ENCODE data around the gene FKBP14. TPM values are rescaled to one million over a fixed set of nuclear protein-coding genes. Genes with fewer than 3 reads are reported as not detected.
A peak's percentile ranks its signal among the peaks of the same experiment; 100 is the strongest.

The FKBP14 gene
- total RNA-seq, 2 donors from 2014 or later: 14.3 to 17.6 TPM

DNA sequence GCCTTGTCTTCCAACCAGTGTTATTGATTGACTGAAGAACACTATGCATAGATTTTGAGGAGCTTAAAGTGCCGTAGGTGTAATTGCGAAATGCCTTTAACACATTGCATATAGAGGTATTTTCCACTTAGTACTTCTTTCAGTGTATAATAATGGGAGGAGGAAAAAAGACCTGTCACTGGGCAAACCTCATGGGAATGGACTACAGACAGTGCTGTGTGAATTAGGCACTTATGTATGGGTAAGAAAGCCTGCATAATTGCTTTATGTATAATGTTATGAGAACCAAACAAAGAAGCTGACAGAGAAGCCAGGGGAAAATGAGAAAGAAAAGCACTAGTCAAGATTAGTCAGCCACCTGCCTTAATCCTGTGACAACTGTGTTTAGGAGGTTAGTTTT lies 24.5 kb downstream of the FKBP14 start:
- DNase-seq (no peak), ATAC-seq (no peak)
- intact Hi-C loops (cut with DNase I): no loop called here

DNA sequence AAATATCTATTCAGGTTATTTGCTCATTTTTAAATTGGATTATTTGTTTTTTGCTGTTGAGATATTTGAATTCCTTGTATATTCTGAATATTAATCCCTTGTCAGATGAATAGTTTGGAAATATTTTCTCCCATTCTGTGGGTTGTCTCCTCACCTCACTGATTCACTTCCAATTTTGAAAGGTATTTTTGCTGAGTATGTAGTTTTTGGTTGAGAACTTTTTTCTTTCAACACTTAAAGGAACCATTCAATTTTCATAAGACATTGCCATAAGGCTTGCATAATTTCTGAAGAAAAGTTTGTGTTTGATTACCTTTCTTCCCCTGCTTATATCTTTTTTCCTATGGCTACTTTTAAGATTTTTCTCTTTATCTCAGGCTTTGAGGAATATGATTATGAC lies 28.0 kb downstream of the FKBP14 start:
- no peak for DNase-seq
- ATAC-seq: no peak
- intact Hi-C loops (cut with DNase I): no loop called here

DNA sequence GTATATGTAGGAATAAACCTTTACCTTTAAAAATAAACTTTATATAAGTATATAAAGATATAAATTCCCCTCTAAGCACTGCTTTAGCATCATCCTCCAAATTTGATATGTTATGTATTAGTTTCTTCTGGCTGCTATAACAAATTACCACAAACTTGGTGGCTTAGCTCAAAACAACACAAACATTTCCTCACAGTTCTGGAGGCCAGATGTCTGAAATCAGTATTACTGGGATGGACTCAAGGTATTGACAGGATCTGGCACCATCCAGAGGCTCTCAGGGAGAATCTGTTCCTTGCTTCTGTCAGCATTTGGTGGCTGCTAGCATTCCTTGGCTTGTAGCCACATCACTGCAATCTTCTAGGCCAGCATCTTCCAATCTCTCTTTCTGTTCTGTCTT lies 30.2 kb downstream of the FKBP14 start:
- DNase-seq: no peak
- intact Hi-C loops (cut with DNase I): no loop called here
- no peak for ATAC-seq

DNA sequence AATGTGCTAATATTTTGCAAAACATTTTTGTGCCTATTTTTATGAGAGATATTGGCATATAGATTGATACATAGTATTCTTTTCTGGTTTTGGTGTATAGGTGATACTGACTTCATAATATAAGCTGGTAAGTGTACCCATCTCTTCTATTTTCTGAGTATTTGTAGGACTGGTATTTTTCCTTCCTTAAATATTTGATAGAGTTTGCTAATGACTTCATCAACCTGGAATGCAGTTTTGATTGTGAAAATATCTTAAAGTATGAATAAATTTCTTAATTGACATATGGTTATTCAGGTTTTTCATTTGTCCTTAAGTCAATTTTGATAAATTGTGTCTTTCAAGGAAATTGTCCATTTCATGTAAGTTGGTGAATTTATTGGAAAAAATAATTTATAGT lies 30.9 kb downstream of the FKBP14 start:
- intact Hi-C loops (cut with DNase I): no loop called here
- DNase-seq (no peak), ATAC-seq (no peak)

DNA sequence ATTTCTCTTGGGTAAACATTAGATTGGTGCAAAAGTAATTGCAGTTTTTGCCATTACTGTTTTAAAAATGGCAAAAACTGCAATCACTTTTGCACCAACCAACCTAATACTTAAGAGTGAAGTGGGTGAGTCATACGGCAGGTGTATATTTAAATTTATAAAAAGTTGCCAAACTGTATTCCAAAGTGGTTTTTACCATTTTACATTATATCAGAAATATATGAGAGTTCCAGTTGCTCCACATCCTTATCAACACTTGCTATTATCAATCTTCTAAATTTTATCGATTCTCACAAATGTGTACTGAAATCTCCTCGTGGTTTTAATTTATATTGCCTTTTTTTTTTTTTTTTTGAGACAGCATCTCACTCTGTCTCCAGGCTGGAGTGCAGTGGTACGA lies 33.4 kb downstream of the FKBP14 start:
- intact Hi-C loops (cut with DNase I): no loop called here
- ATAC-seq: no peak
- DNase-seq: no peak

DNA sequence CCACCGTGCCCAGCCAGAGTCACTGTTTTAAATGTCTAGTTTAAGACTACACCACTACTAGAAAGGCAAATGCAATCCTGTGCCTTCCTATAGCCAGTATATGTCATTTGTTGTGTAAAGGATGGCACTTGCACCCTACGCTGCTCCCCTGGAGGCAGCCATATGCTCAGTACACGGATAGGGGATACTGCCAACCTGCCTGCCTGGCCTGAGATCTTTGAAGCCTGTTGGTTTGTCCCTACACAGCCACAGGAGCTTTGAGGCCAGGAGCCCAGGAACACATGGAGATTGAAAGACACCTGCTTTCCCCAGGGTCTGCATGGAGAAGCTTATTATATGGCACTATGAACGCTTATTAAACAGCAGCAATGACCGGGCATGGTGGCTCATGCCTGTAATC lies 34.6 kb downstream of the FKBP14 start:
- intact Hi-C loops (cut with DNase I): no loop called here
- no peak for DNase-seq
- ATAC-seq: no peak

DNA sequence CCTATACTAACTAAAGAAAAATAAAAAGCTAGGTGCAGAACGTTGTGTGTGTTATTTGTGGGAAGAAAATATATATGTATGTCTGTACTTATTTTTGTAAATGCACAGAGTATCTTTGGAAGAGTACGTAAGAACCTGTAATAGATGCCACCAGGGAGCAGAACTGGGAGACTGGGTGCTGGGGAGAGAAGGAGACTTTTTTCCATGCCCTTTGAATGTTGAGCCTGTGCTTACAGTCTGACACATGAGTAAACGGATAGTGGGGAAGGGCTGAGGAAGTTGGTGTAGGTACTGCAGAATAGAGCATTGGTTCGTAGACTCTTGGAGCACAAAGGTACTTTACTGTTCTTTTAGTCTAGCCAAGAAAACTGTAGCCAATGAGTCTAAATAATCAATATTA lies 35.6 kb downstream of the FKBP14 start:
- intact Hi-C loops (cut with DNase I): no loop called here
- no peak for ATAC-seq
- no peak for DNase-seq

DNA sequence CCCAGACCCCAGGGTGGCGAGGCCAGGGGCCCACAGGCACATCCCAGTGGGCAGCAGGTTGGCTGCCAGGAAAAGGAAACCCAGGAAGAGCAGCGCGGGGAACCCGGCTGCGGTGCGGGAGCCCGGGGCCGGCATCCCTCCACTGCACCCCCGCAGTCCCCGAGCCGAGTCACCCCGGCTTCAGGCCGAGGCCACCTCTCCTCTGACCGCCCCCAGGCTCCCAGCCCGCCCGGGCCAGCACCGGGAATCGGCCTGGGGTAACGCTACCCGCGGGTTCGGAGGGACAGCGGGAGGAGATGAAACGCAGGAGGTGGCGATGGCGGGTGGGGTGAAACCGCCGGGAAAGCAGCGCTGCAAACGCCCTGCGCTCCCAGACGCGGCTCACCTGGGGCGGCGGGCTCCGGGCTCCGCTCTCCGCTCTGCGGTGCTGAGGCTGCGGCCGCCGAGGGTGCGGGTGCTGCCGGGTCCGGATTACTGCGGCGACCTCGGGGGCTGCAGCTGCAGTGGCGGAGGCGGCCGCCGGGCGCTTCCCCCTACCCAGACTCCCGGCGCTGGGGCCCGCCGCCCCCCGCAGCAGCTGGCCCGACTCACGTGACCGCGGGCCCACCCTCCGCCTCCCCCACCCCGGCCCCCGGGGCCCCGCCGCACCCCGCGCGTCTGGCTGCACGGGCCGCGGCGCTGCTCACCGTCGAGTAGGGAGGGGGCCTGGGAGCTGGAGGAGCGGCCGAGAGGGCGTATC lies 37.1 kb downstream of the FKBP14 start, which contains the start of gene SCRN1:
Gene SCRN1, minus strand, starts transcription at position 545 of the 739 bp plus-strand sequence. CDS start 20,734 bp downstream, outside the sequence.
- intact Hi-C loops (cut with DNase I): no loop called here
- ATAC-seq: peak; percentile 73 to 76

DNA sequence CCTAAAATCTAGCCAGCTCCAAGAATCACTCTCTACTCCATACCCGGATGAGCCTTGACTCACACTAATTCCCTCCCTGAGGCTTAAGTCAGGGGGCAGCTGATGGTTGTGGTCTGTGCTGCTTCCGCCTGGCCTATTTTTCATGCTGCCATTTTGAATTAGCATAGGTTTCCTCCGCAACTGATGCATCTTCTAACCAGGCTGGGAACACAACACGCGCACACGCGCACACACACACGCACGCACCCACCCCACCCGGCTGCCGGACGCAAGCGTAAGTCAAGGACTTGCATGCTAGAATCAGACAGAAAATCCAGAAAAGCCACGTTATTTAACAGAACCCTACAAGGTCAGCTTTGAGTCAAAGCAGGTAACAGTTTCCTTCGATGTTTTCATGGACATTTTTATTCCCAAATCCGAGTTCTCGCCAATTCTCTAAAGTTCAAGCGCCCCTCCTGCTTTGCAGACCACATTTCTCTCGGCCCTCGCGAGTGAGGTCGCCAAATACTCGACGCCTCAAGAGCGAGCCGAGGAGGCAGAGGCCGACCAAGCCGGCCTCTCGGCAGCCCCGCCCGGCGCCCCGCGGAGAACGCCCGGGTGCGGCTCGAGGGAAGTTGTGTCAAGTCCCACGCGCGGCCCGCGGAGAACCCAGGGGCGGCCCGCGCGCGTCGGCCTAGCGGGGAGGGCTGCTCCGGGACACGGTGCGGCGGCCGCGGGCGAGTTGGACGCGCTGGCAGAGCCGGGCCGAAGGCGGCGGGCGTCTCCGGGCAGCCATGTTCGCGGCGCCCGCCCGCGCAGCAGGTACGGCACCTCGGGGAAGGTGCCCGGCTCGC lies 37.9 kb downstream of the FKBP14 start:
- DNase-seq (peak; percentile 57), ATAC-seq (peak; percentile 74 to 75)
- intact Hi-C loops (cut with DNase I): no loop called here

More for the DNA sequence above, 37.1 kb downstream of the FKBP14 start, which contains the start of gene SCRN1:
- DNase-seq: peak; percentile 50

DNA sequence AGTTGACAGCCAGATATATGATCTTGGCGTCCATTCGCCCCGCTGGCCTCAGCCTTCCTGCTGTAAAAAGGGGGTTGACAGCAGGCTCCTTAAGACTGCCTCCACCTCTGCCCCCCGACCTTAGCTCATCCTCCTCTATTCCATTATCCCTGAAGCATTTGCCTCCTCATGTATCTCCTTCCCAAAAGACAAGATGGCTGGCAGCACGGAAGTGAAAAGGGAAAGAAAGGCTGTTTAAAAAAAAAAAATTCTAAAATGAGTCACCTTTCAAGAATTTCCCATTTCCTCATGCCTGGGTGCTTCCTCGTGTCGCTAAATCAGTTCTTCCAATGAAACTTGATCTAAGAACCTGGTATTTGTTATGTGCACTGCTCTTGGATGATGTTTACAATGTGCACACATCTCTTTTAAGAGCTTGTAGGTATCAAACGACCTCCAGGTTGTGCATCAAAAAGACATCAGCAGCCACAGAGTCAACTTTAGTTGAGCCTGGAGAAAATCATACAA lies 38.6 kb downstream of the FKBP14 start:
- intact Hi-C loops (cut with DNase I): no loop called here
- peak in 1 of 2 donors; percentile 11 for ATAC-seq
- DNase-seq: no peak

DNA sequence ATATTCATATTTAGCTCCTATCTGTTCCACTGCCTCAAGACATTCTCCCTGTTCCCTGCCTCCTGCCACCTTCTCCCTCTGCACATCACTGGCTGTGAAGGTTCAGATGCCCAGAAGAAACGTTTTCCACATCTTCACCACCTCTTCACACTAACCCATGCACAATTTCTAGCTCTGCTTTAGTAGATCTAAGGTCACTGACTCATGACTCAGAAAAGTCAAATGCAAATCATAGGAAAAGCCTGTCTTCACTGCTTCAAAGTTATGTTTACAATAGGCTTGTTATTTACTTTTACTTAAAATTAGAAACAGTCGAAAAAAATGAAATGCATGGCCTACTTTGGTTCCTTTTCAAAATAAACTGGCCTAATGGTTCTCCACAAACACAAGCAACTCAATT lies 39.4 kb downstream of the FKBP14 start:
- ATAC-seq (no peak), DNase-seq (no peak)
- intact Hi-C loops (cut with DNase I): no loop called here

DNA sequence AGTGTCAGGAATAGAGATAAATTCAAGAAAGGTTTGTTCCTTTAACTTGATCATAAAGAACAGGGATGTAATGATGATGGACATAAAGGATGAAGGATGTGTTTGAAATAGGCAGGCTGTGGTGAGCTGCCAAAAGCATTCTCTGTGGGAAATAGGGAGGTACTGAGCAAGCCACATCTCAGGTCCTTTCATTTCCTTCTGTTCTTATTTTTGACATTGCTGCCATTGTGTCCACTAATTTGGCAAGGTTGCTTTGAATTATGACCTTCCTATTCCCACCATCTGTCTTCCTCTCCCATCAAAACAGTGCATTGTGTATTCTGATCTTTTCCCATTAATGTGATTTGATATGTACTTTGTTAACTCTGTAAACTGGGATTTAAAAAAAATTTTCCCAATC lies 46.4 kb downstream of the FKBP14 start:
- no peak for ATAC-seq
- DNase-seq: no peak
- intact Hi-C loops (cut with DNase I): no loop called here

DNA sequence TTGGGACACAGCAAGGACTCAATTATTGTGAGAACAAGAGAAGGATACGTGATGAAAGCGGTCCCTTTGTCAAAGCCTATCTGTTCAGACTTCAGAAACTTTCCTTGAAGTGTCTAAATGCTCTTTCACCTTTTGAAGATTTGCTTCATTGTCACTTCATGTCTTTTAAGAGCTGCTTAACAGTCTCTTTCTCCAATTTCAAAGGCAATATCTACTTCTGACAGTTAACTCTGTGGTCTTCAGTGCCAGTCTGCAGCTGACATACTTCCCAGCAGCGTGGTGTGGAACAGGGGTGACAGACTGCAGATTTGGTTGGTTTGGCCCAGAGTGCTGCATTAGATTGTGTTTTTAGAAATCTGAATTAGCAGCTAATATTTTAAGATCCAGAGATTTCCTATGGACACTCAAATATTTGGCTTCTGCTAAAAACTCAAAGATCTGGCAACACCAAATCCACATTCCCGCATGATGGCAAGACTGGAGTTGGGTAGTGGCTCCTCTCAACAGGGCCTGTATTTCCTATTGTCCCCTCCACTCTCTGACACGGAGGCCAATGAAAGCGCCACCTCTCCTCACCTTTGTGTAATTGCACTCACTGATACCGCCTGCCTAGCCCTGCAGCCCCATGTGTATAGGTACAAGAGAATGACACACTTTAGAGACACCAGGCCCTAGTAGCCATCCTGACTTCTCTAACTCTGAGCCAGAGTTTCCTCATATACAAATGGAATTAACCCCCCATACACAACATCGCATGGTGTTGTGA lies 48.4 kb downstream of the FKBP14 start:
- no peak for ATAC-seq
- DNase-seq: no peak
- intact Hi-C loops (cut with DNase I): no loop called here

DNA sequence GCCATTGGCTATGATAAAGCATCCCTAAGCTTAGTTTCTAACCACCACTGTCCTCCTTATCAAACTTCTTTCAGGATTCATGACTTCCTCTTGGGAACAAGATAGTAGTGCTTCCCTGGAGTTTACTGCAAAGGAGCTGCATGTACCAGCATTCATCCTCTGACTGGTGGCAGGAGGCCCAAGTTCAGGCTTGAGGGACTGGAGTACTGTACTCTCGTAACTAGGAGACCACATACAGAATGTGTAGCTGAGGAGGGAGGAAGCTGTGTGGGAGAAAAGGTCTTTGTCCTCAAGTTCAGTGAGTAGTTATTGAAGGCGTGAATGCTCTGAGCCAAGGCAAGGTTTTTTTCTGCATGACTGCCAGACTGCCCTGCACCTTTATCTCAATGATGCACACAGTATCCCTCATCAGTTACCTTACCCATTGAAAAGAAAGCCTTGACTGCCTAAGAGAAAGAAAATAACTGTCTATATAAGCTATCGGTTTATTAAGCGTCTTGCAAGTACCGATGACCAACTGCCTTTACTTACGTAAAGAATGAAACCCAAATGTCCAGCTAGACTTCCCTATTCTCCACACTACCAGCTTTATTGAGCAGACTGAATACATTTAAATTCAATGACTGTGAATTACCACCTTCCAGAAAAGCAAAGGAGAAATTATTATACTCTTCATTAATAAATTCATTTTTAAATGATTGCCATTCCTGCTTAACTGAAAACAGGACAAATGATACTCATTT lies 49.7 kb downstream of the FKBP14 start:
- ATAC-seq: peak in 1 of 2 donors; percentile 82
- intact Hi-C loops (cut with DNase I): no loop called here
- no peak for DNase-seq

DNA sequence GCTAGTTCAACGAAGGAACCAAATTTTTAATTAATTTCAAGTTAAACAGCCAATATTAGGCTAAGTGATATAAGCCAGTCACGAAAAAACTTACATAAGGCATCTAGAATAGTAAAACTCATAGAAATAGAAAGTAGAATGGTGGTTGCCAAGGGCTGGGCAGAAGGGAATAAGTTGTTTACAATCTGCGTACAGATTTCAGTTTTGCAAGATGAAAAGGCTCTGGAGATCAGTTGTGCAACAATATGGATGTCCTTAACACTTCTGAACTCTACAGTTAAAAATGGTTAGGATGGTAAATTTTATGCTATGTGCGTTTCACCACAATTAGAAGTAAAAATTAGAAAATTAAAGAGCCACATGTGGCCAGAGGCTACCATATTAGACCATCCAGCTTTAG lies 50.2 kb downstream of the FKBP14 start:
- DNase-seq: no peak
- ATAC-seq: peak; percentile 38 to 53
- intact Hi-C loops (cut with DNase I): no loop called here

DNA sequence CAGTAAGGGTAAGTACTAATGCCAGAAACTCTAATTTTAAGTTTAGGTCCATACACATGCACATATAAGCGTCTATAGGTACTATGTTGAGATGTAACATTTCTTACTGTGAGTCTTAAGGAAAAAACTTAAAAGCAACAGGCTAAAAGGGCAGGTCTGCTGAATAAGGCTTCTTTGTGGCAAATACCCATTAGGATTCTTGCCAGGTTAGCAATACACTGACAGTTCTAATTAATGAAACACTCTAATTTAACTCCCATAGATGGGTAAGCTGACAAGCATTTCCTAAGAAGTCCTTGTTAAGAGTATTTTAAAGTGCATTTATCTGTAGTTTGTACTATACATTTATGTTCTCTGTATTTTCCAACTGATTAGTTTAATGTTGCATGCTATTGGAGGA lies 50.9 kb downstream of the FKBP14 start:
- ATAC-seq: no peak
- intact Hi-C loops (cut with DNase I): no loop called here
- no peak for DNase-seq

DNA sequence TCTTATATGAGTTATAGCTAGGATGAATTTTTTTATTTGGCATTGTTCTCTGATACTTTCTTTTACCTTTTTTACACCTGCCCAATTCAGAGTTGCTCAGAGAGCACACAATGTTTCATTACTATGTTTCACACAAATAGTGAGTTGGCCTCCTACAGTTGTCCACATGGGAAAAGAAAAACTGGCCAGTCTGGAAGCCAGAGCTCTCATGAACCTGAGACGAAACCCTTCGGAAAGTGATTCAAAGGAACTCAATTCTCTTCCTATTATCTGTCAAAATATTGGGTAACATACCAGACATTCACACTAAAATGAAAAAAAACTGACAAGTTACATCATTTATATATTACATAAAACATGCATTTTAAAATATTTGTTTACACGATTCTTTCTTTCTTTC lies 52.2 kb downstream of the FKBP14 start:
- ATAC-seq (no peak), DNase-seq (no peak)
- intact Hi-C loops (cut with DNase I): no loop called here

DNA sequence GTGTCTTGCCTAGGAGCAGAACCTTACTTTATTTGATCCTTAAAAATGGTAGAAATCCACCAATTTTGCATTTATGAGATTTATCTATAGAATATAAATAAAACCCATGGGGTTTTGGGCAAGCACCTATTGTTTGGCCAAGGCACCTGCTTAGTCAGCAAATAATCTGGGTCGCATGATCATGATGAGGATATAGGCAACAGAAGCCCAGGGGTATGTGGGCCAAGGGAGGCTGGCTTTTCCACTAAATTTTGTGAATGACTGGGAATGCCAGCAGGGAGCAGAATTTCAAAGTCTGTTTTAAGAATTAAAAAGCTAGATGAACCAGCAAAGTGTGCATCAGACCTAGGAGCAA lies 54.2 kb downstream of the FKBP14 start:
- no peak for DNase-seq

More for the DNA sequence above, 54.2 kb downstream of the FKBP14 start:
- intact Hi-C loops (cut with DNase I): no loop called here
- ATAC-seq: no peak
